MCF 10A (cell line): ENCODE data around the gene ARHGAP42. TPM values are rescaled to one million over a fixed set of nuclear protein-coding genes. Genes with fewer than 3 reads are reported as not detected.

ENCODE experiments used
- BruUV-seq: library from RNA; stranded (reverse); fragments of 400-500 nt; replicated peaks from 2 replicates; lab custom pipeline; 2021; lab: Mats Ljungman, UMichigan
- CTCF ChIA-PET: fragments of 300-600 bp; sonication (Branson Sonifier 250); formaldehyde crosslinking; extraction: SDS; loops from one replicate; lab custom pipeline; 2021; ENCODE audit warnings: antibody characterized with exemption, inconsistent platforms; lab: Yijun Ruan, JAX
- POLR2A ChIA-PET: fragments of 300-600, 350-650 bp; sonication (Branson Sonifier 250); formaldehyde crosslinking; extraction: SDS; loops from one replicate; lab custom pipeline; 2020; ENCODE audit warnings: antibody characterized with exemption, inconsistent platforms; lab: Yijun Ruan, JAX
- DNase-seq: peaks from one replicate; pipeline ENCODE4 v3.0.0-alpha.2; 2018; ENCODE audit not compliant: unreplicated experiment
- H3K27ac Mint-ChIP-seq: one replicate; pipeline ENCODE4 v1.8.0; 2022; ENCODE audit warnings: mild to moderate bottlenecking, low read depth, mixed read lengths; ENCODE audit not compliant: unreplicated experiment
- H3K27me3 Mint-ChIP-seq: one replicate; pipeline ENCODE4 v1.8.0; 2022; ENCODE audit warnings: mixed read lengths; ENCODE audit not compliant: insufficient read depth, unreplicated experiment
- H3K36me3 Mint-ChIP-seq: one replicate; pipeline ENCODE4 v1.8.0; 2022; ENCODE audit warnings: mild to moderate bottlenecking, moderate library complexity, mixed read lengths; ENCODE audit not compliant: insufficient read depth, unreplicated experiment
- H3K4me1 Mint-ChIP-seq: one replicate; pipeline ENCODE4 v1.8.0; 2022; ENCODE audit warnings: mixed read lengths; ENCODE audit not compliant: insufficient read depth, unreplicated experiment
- H3K4me3 Mint-ChIP-seq: one replicate; pipeline ENCODE4 v1.8.0; 2022; ENCODE audit warnings: mild to moderate bottlenecking, moderate library complexity, mixed read lengths; ENCODE audit not compliant: unreplicated experiment
- H3K9me3 Mint-ChIP-seq: one replicate; pipeline ENCODE4 v1.8.0; 2022; ENCODE audit warnings: mixed read lengths; ENCODE audit not compliant: unreplicated experiment
- CTCF ChIP-seq: fragments of 200-600 bp; IDR thresholded peaks from one replicate; pipeline ENCODE4 v1.8.0; 2022; ENCODE audit warnings: antibody characterized with exemption, mild to moderate bottlenecking; ENCODE audit not compliant: unreplicated experiment
- intact Hi-C: fragments of 100-400 bp; cut with micrococcal nuclease; formaldehyde crosslinking; loops from 2 replicates; pipeline ENCODE4 v1.14.1; 2022
- total RNA-seq: library from RNA; stranded (reverse); gene quantifications from 2 replicates; pipeline ENCODE4 v1.2.3, GENCODE V29; 2022

The ARHGAP42 gene
- total RNA-seq, 1 experiment from 2014 or later, result 2.5 TPM

GRCh38 chr11:100821198-100821597 lies 134.1 kb downstream of the ARHGAP42 start:
- intact Hi-C loops, result no loop called here
- Mint-ChIP-seq H3K4me3 (no peak overlapping the region), H3K9me3 (no peaks in the 10 kb centered on the region), H3K4me1 (no peaks in the 10 kb centered on the region), H3K36me3 (peaks cover 7% of the 10 kb centered on the region), H3K27ac (no peak overlapping the region), H3K27me3 (no peaks in the 10 kb centered on the region)
- POLR2A ChIA-PET, result no interaction called here
- DNase-seq, result no peak
- TF ChIP-seq CTCF, result no peak
- CTCF ChIA-PET, result interaction anchor here (0.5 to 1.3 kb wide), 3 partner anchors 11 to 1194 kb away, joined by 3 to 4 read pairs (median 4); no protein-coding TSS in a partner anchor
- BruUV-seq, result no TSS peak

DNA sequence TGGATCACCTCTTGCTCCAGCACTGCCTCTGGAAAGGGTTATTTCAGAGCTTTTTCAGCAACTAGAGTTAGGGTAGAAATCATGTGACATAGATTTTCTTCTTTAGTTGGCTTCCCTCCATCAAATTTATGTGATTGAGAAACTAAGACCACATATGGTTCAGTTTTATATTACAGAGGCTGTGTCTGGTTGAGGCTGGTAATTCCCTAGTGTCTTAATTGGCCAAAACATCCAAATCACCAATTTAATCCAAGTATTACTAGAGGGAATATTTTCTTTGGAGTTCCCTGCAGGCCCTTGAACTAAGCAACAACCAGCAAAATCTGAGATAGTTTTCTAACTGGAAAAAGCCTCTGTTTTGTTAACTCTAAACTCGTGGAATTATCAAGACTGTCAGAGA lies 136.3 kb downstream of the ARHGAP42 start:
- H3K4me1 Mint-ChIP-seq, result no peaks in the 10 kb centered on the region

GRCh38 chr11:100824041-100824809 lies 137.1 kb downstream of the ARHGAP42 start:
- no peak overlapping the region for H3K27ac Mint-ChIP-seq
- no peaks in the 10 kb centered on the region for H3K9me3 Mint-ChIP-seq
- no peaks in the 10 kb centered on the region for H3K36me3 Mint-ChIP-seq
- TF ChIP-seq CTCF, result no peak
- DNase-seq, result no peak
- ChIA-PET POLR2A (no interaction called here), CTCF (interaction anchor here (0.5 kb wide), 1 partner anchor 927 kb away, joined by 3 read pairs; no protein-coding TSS in a partner anchor)
- H3K4me1 Mint-ChIP-seq, result no peaks in the 10 kb centered on the region
- no peak overlapping the region for H3K4me3 Mint-ChIP-seq
- H3K27me3 Mint-ChIP-seq, result no peaks in the 10 kb centered on the region
- BruUV-seq, result no TSS peak
- intact Hi-C loops, result no loop called here

More for the DNA sequence above, 136.3 kb downstream of the ARHGAP42 start:
- peak; percentile 18 for DNase-seq
- Mint-ChIP-seq H3K27me3 (no peaks in the 10 kb centered on the region), H3K36me3 (no peaks in the 10 kb centered on the region), H3K9me3 (no peaks in the 10 kb centered on the region), H3K4me3 (no peak overlapping the region), H3K27ac (no peak overlapping the region)
- no TSS peak for BruUV-seq
- CTCF ChIA-PET, result no interaction called here
- POLR2A ChIA-PET, result no interaction called here
- TF ChIP-seq CTCF, result no peak
- intact Hi-C loops, result no loop called here

DNA sequence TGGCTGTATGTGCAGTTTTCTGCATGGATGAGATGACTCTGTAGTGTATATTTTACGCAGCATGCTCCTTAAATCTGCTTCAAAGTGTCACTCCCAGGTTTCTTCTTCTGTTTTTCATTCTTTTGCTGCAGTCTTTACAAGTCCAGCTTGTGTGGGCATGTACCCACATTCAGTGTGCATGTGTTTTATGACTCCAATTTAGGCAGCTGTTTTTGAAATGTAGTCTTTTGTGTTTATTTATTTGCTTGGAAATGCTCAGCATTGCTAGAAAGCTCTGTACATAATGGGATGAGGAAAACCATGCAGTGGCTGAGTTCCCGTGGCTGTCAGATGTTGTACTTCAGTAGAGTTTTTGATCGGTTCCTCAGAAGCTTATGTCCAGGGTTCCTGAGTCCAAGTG lies 138.5 kb downstream of the ARHGAP42 start:
- H3K4me3 Mint-ChIP-seq, result no peak overlapping the region
- intact Hi-C loops, result no loop called here
- no peaks in the 10 kb centered on the region for H3K9me3 Mint-ChIP-seq
- no peak for DNase-seq
- CTCF ChIA-PET, result interaction anchor here (0.6 to 0.7 kb wide), 2 partner anchors 630 to 1266 kb away, joined by 3 read pairs; no protein-coding TSS in a partner anchor
- BruUV-seq, result no TSS peak
- H3K36me3 Mint-ChIP-seq, result no peaks in the 10 kb centered on the region
- no peaks in the 10 kb centered on the region for H3K27me3 Mint-ChIP-seq
- TF ChIP-seq CTCF, result no peak
- H3K27ac Mint-ChIP-seq, result no peak overlapping the region
- POLR2A ChIA-PET, result no interaction called here
- H3K4me1 Mint-ChIP-seq, result peaks cover 4% of the 10 kb centered on the region
